IPS-15b (cell line): ENCODE data around the gene SERHL2.
"Not testable (repeated sequence)": the region's sequence is repeated elsewhere in the genome, so short reads cannot be mapped to it uniquely, and the experiment has no call there.

Experiments
- H3K27me3 ChIP-seq: one replicate; pipeline ENCODE4 v1.6.1; 2013; ENCODE audit warnings: low read length; ENCODE audit not compliant: control insufficient read depth, insufficient read depth
- H3K36me3 ChIP-seq: one replicate; pipeline ENCODE4 v1.6.1; 2013; ENCODE audit warnings: low read length; ENCODE audit not compliant: control insufficient read depth, insufficient read depth
- H3K4me1 ChIP-seq: one replicate; pipeline ENCODE4 v1.6.1; 2013; ENCODE audit warnings: mild to moderate bottlenecking, low read length; ENCODE audit not compliant: control insufficient read depth, insufficient read depth
- H3K4me3 ChIP-seq: one replicate; pipeline ENCODE4 v1.5.1; 2013; ENCODE audit warnings: low read depth, low read length
- H3K9ac ChIP-seq: one replicate; pipeline ENCODE4 v1.6.1; 2013; ENCODE audit warnings: low read depth, mild to moderate bottlenecking, low read length
- H3K9me3 ChIP-seq: one replicate; pipeline ENCODE4 v1.6.1; 2013; ENCODE audit warnings: mild to moderate bottlenecking, low read length; ENCODE audit not compliant: control insufficient read depth, insufficient read depth

The SERHL2 gene

DNA sequence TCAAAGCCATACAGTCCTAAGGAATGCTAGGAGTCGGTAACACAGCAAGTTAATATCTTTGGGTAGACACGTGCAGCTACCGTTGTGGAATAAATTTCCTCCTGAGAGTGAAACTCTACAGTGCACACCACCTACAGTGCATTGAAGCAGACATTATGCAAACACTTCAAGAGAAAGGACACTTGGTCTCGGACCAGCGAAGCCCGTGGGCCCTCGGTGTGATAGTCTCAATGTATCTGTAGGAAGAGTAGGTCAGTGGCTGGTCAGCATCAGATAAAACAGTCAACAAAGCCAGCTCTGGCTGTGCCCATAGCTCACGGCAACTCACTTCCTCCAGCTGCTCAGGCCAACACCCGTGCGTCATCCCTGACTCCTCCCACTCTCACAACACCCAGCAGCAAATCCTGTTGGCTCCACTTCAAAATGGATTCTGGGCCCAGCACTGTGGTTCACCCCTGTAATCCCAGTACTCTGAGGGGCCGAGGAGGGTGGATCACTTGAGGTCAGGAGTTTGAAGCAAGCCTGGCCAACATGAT lies 14.5 kb upstream of the SERHL2 start:
- H3K9me3 ChIP-seq, H3K4me3 ChIP-seq, H3K36me3 ChIP-seq, H3K27me3 ChIP-seq, H3K4me1 ChIP-seq, H3K9ac ChIP-seq: not testable (repeated sequence)

GRCh38 chr22:42544686-42545085 lies 9.1 kb upstream of the SERHL2 start:
- Histone ChIP-seq H3K4me1 (peaks cover 7% of the 10 kb centered on the region), H3K9me3 (no peaks in the 10 kb centered on the region), H3K27me3 (no peaks in the 10 kb centered on the region), H3K4me3 (no peak overlapping the region), H3K36me3 (no peaks in the 10 kb centered on the region), H3K9ac (no peak overlapping the region)

GRCh38 chr22:42547562-42547961 lies 6.2 kb upstream of the SERHL2 start:
- Histone ChIP-seq H3K9me3 (no peaks in the 10 kb centered on the region), H3K4me3 (no peak overlapping the region), H3K9ac (no peak overlapping the region), H3K27me3 (no peaks in the 10 kb centered on the region), H3K36me3 (no peaks in the 10 kb centered on the region), H3K4me1 (peaks cover 7% of the 10 kb centered on the region)

- H3K36me3 ChIP-seq, H3K4me3 ChIP-seq, H3K4me1 ChIP-seq, H3K27me3 ChIP-seq, H3K9ac ChIP-seq, H3K9me3 ChIP-seq: not testable (repeated sequence)
These were observed 5.6 kb upstream of the SERHL2 start for GRCh38 chr22:42548126-42548525.

- H3K36me3 ChIP-seq = peaks cover under 1% of the 10 kb centered on the region
- no peaks in the 10 kb centered on the region for H3K27me3 ChIP-seq
- no peak overlapping the region for H3K9ac ChIP-seq
- H3K4me3 ChIP-seq = no peak overlapping the region
- peaks cover 7% of the 10 kb centered on the region for H3K4me1 ChIP-seq
- no peaks in the 10 kb centered on the region for H3K9me3 ChIP-seq
These were observed 5.0 kb upstream of the SERHL2 start for GRCh38 chr22:42548597-42549330.

- H3K4me1 ChIP-seq = peaks cover 7% of the 10 kb centered on the region
- no peaks in the 10 kb centered on the region for H3K27me3 ChIP-seq
- H3K4me3 ChIP-seq = no peak overlapping the region
These were observed 4.3 kb upstream of the SERHL2 start for GRCh38 chr22:42549331-42550060.

DNA sequence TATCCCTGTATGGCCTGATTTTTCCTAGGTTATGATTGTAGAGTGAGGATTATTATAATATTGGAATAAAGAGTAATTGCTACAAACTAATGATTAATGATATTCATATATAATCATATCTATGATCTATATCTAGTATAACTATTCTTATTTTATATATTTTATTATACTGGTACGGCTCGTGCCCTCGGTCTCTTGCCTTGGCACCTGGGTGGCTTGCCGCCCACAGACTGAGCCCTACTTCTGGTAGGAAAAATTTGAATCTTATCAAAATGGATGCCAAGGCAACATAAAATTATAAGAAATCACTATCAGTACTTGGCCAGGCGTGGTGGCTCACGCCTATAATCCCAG lies 1.5 kb upstream of the SERHL2 start:
- not testable (repeated sequence) for H3K4me1 ChIP-seq, H3K36me3 ChIP-seq, H3K27me3 ChIP-seq, H3K9ac ChIP-seq, H3K4me3 ChIP-seq, H3K9me3 ChIP-seq

More at GRCh38 chr22:42549331-42550060, 4.3 kb upstream of the SERHL2 start:
- Histone ChIP-seq H3K9me3 (no peaks in the 10 kb centered on the region), H3K9ac (no peak overlapping the region), H3K36me3 (peaks cover 2% of the 10 kb centered on the region)

- H3K9me3 ChIP-seq = no peaks in the 10 kb centered on the region
- H3K27me3 ChIP-seq = no peaks in the 10 kb centered on the region
- H3K36me3 ChIP-seq = no peaks in the 10 kb centered on the region
- no peak overlapping the region for H3K9ac ChIP-seq
- no peak overlapping the region for H3K4me3 ChIP-seq
- H3K4me1 ChIP-seq = no peaks in the 10 kb centered on the region
These were observed 6.6 kb downstream of the SERHL2 start for GRCh38 chr22:42560381-42560780.

GRCh38 chr22:42560781-42561180 lies 7.0 kb downstream of the SERHL2 start:
- H3K36me3 ChIP-seq = peaks cover 2% of the 10 kb centered on the region
- H3K4me1 ChIP-seq = no peaks in the 10 kb centered on the region
- no peaks in the 10 kb centered on the region for H3K27me3 ChIP-seq
- no peak overlapping the region for H3K4me3 ChIP-seq
- H3K9ac ChIP-seq = no peak overlapping the region
- H3K9me3 ChIP-seq = no peaks in the 10 kb centered on the region

GRCh38 chr22:42561856-42562255 lies 8.1 kb downstream of the SERHL2 start:
- Histone ChIP-seq H3K9ac (no peak overlapping the region), H3K4me1 (no peaks in the 10 kb centered on the region), H3K27me3 (no peaks in the 10 kb centered on the region), H3K9me3 (no peaks in the 10 kb centered on the region), H3K4me3 (no peak overlapping the region), H3K36me3 (peaks cover 2% of the 10 kb centered on the region)

DNA sequence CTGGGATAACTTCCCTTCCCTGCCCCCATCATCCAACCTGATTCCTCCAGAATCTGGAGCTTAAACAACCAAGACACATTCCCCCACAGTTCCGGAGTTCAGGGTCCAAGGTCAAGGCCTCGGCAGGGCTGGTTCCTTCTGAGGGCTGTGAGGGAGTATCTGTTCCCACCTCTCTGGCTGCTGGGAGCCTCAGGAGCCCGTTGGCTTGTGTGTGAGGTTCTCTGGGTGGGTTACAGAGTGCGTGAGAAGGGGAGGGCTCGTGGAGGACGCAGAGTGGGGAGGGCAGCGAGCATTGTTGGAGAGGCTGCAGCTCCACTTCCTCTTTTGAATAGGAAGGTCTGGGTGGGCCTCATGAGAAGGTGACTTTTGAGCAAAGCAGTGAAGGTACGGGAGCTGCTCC lies 8.5 kb downstream of the SERHL2 start:
- H3K36me3 ChIP-seq = peaks cover 2% of the 10 kb centered on the region
- no peaks in the 10 kb centered on the region for H3K4me1 ChIP-seq
- H3K27me3 ChIP-seq = no peaks in the 10 kb centered on the region
- no peaks in the 10 kb centered on the region for H3K9me3 ChIP-seq
- no peak overlapping the region for H3K9ac ChIP-seq
- H3K4me3 ChIP-seq = no peak overlapping the region

DNA sequence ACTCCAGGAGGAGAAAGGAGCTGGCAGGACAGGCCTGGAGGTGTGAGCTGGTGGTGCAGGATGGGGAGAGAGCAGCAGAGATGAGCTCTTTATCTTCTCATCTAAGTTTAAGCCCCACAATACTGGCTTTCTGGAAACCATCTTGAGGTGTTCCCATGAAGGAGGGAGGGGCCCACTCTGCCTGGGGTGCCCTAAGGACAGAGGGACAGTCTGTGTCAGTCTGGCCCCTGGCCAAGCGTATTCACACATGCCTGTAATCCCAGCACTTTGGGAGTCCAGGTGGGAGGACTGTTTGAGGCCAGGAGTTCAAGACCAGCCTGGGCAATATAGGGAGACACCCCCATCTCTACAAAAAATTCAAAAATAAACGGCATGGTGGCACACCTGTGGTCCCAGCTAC lies 8.9 kb downstream of the SERHL2 start:
- no peak overlapping the region for H3K4me3 ChIP-seq
- H3K27me3 ChIP-seq = no peaks in the 10 kb centered on the region
- H3K9ac ChIP-seq = no peak overlapping the region
- no peaks in the 10 kb centered on the region for H3K9me3 ChIP-seq
- no peaks in the 10 kb centered on the region for H3K4me1 ChIP-seq
- peaks cover 2% of the 10 kb centered on the region for H3K36me3 ChIP-seq
